PC-9 (cell line): ENCODE measurements around the gene LIMS1.
"Not testable (repeated sequence)": the region's sequence is repeated elsewhere in the genome, so short reads cannot be mapped to it uniquely, and the experiment has no call there.

Source experiments
- CTCF ChIP-seq: fragments of 200-600 bp; sonication (generic); conservative IDR thresholded peaks from 2 replicates; pipeline ENCODE4 v1.6.1; 2017; ENCODE audit warnings: mixed run types, antibody characterized with exemption, mild to moderate bottlenecking, moderate library complexity
- EZH2 ChIP-seq: fragments of 200-600 bp; sonication (generic); IDR thresholded peaks from 2 replicates; pipeline ENCODE4 v1.8.0; 2017; ENCODE audit warnings: antibody characterized with exemption, low read depth

- TF ChIP-seq EZH2: not testable (repeated sequence)
- TF ChIP-seq CTCF: peak; percentile 30; the same call in 1 of the 2 replicates
These were observed 63.0 kb downstream of the LIMS1 start for GRCh38 chr2:108597105-108597744.
